Measurements from ENCODE around the gene SLC4A2.
A peak's percentile ranks its signal among the peaks of the same experiment; 100 is the strongest.

SLC4A2 gene

DNA sequence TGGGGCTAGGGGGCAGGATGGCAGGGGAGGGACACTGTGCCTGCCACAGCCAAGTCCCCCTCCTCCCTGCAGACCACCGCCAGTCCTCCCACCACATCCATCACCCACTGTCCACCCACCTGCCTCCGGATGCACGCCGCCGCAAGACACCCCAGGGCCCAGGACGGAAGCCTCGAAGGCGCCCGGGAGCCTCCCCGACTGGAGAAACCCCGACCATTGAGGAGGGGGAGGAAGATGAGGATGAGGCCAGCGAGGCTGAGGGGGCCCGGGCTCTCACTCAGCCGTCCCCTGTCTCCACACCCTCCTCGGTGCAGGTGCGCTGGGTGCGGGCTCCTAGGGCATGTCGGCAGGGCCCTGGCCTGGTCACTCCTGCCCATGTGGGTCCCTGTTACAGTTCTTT lies 5.1 kb downstream of the SLC4A2 start:
- DNase-seq = no peak

DNA sequence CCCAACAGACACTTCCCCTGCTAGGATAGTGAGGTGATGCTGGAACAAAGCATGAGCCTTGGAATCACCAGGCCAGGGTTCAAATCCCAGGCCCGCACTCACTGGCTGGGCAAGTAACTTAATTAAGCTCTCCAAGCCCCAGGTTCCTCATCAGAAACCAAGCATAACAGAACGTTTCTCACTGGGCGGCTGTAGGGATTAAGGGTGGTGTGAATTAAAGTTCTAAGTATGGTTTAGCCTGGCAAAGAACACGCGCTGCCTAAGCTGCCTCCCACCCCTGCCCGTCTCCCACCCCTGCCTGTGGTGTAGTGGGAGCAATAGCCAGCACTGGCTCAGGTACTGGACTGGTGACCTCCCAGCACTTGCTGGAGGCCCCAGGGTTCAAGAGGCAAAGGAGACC lies 5.6 kb downstream of the SLC4A2 start:
- no peak for DNase-seq

DNA sequence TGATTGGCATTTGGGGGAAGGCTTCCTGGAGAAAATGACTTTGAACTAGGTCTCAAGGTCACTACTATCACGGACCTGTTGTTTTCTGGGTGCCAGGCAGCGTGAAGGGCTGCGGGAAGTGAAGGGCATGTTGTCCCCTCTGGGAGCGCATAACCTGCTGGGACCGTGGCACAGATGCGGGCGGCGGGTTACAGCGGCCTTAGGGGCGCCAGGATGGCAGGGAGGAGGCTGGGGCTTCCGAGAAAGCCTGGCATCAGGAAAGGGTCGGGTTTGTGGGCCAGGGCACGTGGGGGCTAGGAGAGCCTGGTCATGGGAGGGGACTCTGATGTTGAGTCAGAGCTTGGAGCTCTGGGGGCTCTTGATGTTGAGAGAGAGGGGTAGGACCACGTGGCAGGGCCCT lies 6.1 kb downstream of the SLC4A2 start:
- DNase-seq = no peak

DNA sequence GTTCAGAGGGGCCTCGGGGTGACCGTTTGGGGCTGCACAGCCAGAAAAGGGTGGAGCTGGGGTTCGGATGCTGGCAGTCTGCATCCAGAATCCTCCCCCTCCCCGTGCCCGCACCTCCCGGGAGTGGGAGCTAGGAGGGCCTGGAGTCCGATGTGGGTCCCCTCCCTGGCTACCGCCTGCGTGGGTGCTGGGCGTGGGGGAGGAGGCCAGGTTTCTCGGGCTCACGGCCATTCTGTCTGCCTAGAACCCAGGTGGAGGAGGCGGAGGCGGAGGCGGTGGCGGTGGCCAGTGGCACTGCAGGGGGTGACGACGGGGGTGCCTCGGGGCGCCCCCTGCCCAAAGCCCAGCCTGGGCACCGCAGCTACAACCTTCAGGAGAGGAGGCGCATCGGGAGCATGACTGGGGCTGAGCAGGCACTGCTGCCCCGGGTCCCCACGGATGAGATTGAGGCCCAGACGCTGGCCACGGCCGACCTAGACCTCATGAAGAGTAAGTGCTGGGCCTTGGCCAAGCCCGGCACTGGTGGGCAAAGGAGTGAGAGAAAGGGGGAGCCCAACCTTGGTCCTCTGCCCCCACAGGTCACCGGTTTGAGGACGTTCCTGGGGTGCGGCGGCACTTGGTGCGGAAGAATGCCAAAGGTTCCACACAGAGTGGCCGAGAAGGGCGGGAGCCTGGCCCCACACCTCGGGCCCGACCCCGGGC lies 7.0 kb downstream of the SLC4A2 start:
- DNase-seq = no peak

DNA sequence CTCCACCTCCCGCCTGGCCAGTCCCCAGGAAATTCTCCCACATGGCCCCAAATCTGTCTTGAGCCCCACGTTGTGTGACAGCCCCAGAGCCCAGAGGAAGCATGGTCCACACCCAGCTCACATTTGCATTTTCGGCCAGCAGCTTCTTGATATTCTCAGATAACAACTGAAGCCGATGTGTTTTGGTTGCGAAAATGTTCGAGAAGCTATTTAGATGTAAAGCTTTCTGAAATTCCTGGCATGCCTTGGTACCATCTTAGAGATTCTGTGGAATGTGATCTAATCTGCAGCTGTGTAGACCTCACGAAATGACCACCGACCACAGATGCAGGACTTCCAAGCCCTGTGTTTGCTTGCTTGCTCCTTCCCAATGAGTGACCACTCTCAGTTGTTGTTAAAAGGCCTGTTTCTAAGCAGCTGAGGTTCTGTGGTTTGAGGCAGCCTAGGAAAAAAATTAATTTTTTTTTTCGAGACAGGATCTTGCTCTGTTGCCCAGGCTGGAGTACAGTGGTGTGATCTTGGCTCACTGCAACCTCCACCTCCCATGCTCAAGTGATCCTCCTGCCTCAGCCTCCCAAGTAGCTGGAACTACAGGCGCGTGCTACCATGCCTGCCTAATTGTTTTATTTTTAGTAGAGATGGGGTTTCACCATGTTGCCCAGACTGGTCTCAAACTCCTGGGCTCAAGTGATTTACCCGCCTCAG lies 8.8 kb downstream of the SLC4A2 start:
- DNase-seq = no peak

DNA sequence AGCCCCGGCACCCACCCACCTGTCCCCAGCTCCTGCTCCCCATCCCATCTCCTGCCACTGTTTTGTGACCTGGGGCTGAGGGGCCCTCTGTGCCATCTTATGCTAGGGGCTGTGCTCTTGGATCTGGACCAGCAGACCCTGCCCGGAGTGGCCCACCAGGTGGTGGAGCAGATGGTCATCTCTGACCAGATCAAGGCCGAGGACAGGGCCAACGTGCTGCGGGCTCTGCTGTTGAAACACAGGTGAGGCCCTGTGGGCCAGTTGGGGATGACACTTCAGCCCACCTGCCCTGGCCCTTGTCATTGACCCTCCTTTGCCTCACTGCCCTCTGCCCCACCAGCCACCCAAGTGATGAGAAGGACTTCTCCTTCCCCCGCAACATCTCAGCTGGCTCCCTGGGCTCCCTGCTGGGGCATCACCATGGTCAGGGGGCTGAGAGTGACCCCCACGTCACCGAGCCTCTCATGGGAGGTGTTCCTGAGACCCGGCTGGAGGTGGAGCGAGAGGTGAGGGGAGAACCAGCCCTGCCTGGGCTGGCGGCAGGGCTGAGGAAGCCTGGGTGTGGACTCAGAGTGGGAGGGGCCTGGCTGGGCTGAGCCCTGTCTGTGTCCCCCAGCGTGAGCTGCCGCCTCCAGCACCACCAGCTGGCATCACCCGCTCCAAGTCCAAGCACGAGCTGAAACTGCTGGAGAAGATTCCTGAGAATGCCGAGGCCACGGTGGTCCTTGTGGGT lies 10.6 kb downstream of the SLC4A2 start:
- no peak for DNase-seq

DNA sequence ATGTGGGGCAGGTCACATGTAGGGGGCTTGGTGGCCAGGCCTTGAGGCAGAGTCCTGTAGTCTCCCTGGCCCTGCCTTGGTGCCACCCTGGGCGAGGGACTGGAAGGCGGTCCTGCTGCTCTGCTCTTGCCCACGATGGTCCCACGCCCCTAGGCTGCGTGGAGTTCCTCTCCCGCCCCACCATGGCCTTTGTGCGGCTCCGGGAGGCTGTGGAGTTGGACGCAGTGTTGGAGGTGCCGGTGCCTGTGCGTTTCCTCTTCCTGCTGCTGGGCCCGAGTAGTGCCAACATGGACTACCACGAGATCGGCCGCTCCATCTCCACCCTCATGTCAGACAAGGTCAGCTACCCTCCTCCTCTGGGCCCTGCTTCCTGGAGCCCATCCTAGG lies 11.2 kb downstream of the SLC4A2 start:
- DNase-seq = no peak

DNA sequence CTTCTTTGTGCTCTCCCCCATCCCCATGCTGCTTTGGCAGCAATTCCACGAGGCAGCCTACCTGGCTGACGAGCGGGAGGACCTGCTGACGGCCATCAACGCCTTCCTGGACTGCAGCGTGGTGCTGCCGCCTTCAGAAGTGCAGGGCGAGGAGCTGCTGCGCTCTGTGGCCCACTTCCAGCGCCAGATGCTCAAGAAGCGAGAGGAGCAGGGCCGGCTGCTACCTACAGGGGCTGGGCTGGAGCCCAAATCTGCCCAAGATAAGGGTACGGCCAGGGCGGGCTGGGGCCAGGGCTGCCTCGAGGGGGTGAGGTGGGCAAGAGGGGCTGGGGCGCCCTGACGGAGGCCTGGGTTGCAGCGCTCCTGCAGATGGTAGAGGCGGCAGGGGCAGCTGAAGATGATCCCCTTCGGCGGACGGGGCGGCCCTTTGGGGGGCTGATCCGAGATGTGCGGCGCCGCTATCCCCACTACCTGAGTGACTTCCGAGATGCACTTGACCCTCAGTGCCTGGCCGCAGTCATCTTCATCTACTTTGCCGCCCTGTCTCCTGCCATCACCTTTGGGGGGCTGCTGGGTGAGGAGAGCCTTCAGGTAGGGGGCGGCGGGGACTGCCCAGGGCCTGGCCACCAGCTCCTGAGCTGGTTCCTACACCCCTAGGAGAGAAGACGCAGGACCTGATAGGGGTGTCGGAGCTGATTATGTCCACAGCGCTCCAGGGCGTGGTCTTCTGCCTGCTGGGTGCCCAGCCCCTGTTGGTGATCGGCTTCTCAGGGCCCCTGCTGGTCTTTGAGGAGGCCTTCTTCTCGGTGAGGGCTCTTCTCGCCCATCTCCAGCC lies 11.9 kb downstream of the SLC4A2 start:
- no peak for DNase-seq

DNA sequence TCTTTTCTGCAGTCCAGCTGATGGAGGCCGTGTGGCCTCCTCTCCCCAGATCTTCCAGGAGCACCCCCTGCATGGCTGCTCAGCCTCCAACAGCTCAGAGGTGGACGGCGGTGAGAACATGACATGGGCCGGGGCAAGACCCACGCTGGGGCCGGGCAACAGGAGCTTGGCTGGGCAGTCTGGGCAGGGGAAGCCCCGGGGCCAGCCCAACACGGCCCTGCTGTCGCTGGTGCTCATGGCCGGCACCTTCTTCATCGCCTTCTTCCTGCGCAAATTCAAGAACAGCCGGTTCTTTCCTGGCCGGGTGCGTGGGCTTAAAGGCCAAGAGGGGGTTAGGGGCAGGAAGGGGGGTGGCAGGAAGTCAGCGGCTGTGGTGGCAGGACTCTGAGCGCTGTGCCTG lies 14.6 kb downstream of the SLC4A2 start:
- DNase-seq = no peak

DNA sequence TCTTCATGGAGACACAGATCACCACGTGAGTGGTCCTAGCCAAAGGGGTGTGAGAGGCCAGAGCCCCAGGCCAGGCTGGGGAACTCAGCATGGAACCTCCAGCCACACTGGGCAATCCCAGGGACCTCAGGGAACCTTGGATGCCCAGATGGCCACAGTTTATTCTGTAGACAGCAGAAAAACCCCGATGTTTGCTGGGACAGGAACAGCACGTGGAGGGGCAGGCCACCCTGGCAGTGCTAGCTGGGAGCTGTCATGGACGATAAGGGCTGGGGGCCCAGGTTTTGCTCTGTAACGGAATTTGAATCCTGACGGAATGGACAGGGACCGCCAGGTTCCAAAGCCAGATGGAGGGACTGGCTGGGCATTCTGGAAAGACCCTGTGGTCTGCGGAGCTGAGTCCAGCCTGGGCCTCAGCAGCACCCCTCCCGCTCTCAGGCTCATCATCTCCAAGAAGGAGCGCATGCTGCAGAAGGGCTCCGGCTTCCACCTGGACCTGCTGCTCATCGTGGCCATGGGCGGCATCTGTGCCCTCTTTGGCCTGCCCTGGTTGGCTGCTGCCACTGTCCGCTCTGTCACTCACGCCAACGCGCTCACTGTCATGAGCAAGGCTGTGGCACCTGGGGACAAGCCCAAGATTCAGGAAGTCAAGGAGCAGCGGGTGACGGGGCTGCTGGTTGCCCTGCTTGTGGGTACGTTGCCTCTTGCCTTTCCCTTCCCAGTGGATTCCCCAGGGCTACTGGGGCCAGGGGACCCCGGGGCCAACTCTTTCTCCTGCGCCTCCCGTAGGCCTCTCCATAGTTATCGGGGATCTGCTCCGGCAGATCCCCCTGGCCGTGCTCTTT lies 15.7 kb downstream of the SLC4A2 start:
- DNase-seq = no peak

DNA sequence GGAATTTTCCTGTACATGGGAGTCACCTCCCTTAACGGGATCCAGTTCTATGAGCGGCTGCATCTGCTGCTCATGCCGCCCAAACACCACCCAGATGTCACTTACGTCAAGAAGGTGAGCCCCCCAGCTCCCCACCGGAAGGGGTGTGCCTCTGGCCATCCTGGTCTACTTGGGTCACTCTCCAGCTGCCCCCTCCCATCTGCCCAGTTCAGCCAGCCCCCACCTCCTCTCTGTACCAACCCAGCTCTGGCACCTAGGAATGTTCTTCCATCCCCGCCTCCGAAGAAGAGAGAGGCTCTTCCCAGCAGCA lies 16.2 kb downstream of the SLC4A2 start:
- no peak for DNase-seq

DNA sequence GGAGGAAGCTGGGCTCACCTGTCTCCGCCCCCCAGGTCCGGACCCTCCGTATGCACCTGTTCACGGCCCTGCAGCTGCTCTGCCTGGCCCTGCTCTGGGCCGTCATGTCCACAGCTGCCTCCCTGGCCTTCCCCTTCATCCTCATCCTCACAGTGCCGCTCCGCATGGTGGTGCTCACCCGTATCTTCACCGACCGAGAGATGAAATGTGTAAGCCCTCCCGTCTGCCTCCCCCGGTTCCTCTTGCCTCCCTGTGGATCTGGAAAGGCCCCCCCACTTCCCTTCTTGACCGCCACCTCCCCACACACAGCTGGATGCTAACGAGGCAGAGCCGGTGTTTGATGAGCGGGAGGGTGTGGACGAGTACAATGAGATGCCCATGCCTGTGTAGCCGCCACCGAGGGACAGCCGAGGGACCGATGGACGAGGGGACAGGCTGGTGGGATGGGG lies 16.6 kb downstream of the SLC4A2 start:
- DNase-seq = no peak

DNA sequence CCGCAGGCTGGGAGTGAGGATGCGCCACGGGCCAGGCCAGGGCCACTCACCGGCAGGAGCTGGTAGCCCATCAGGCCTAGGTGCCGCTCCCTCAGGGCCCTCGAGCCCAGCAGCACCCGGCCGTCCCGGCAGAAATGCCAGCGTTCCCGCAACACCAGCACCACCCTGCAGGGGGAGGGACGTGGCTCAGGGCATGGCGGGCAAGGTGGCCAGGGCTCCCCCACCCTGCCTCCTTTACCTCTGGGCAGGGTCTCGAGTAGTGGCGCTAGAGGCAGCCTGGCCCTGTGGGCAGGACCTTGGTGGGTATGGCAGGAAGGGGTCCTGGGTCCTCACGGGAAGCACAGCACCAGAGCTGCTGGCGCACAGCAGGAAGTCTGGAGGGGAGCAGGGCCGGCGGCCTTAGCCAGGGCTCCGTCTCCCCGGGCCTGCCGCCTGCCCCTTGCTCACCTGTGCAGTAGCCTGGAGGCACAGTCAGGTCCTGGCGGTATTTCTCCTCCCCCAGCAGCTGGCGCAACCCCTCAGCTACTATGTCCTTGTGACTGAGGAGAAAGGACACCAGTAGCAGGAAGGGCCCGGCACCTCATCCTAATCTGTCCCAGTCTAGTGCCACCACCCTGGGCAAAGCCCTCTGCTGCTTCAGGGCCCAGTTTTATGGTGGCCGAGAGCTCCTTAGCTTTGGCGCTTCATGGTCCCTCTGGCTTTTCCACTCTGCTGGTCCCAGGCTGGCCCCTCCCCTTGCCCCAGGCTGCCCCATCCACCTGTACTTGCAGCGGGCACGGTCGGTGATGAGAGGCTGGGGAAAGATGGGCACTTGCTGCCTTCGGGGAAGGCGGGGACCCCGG lies 17.7 kb downstream of the SLC4A2 start:
- DNase-seq = no peak

DNA sequence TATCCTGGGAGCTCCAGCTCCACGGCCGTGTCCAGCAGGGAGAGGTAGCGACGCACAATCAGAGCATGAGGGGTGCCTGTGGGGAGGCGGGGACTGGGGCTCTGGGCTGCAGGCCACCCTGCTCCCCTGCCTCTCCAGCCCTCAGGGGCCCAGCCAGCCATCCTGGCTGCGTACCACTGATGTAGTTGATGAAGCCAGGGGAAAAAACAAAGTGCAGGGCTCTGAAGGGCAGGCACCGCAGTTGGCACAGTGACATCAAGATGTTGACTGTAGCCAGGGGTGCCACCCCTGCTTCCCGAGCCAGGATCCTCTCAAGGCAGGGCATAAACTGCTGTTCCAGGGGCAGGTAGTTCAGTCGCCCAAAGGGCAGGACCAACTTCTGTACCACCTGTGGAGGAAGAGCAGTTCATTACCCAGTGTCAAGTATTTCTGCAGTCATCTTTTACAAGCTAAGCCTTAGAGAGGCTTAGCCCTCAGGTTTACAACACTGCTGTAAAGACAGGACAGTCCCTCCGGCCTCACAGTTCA lies 18.4 kb downstream of the SLC4A2 start:
- no peak for DNase-seq

DNA sequence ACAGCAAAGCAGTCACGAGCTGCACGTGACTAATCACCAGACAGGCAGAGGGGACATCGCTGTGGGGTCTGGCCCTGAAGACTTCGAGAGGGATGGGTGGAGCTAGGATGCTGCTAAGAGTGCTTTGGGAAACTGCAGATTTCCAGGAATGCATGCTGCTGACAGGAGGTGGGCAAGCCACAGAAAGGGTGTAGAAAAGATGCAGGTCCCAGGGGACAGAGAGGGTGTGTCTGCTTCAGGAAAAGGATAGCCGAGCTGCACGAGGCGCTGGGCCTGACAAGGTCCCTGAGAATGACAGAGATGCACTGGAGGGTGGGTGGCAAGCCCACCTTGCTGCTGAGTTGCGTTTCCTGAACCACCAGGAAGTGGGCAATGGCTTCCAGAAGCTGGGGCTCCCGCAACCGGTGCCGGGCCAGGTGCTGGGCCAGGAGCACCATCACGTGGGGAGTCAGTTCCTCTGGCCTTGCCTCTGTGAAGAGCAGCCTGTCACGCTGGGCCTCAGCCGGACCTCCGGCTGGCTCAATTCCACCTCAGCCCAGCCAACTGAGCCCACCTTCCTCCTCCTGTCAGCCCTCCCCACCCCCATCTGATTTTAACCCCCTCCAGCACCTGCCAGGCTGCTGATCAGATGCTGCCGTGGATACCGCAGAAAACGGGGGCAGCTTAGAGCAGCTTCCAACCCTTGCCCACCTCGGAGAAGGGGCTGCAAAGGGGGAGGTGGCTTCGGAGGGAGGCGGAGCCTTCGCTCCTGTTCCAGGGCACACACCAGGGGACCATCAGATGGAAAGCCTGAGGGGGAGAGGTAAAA lies 19.0 kb downstream of the SLC4A2 start:
- no peak for DNase-seq

DNA sequence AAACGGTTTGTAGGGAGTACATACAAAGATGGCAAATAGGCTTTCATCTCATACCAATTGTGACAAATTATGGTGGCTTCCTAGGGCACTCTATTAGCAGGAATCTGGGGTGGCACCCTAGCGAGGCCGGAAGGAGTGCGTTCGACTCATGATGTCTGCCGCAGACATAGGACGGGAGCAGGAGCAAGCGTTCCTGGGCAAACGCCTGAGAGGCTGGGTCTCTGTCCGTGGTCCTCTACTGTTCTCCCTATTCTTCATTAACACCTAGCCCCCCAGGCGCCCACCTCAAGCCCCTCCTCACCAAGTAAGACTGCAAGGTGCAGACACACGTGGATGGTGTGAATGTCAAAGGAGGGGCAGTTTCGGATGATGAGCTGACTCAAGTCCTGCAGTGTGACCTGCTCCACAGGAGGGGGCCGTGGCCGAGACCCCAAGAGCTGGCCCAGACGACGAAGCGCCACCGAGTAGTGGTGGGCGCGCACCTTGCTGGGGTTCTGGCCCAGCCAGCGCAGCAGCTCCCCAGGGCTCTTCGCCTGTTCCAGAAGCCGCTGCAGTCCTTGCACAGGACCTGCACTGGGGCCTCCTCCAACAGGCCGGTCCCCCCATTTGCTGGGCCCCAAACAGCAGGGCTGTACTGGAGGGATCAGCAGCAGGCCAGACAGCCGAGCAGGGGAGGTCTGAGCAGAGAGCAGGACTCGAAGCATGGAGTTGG lies 20.0 kb downstream of the SLC4A2 start:
- no peak for DNase-seq

DNA sequence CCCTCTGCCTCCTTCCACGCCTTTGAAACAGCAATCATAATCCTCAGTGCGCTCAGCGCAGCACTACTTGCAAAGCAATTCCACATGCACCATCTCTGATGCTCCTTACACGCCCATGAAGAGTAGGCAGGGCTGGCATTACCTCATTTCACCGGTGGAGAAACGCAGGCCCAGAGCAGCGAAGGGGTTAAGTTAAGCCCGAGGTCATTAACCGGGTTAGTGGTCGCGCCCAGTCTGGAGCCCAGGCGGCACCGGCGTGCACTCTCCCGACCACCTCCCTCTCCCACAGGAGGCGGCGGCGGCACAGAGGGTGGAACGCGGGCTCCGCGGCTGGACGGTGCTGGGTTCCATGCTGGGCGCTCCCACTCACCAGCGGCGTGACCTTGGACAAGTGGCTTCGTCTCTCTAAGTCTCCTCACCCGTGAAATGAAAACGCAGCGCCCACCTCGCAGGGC lies 20.7 kb downstream of the SLC4A2 start:
- no peak for DNase-seq

DNA sequence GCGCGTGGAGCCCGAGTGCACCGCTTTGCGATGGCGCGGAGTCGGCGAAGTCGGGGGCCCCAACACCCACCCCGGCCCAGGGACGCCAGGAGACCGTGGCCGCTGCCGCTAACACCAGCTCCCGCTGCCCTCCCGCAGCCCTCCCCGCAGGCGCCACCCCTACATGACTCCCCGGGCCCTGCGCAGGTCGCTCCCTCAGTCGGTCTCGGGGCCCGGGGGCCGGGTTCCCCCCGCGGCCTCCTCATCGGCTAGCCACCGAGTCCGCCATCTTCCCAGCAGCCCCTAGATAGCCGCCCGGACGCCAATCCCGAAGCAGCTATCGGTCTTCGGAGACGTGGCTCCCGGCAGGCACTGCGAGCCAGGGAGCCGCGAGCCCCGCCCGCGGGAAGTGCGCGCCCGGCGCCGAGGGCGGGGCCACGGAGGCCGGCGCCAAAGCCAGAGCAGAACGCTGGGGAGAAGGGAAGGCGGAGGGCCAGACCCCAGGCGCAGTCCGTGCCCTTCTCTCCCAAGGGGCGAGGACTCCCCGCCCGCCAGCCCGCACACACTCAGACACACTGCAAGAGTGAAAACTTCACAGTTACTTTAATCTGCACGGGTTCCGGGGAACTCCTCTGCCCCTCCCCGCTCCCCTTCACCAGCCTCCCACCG lies 21.3 kb downstream of the SLC4A2 start, which contains the start of gene FASTK:
Gene FASTK (minus strand): TSS at position 288 of the 648 bp plus-strand sequence. CDS start 43 bp downstream, at position 245.
- peak; percentile 91 for DNase-seq
